ENCODE measurements around the gene KRTAP10-5.
"Not testable (repeated sequence)": the region's sequence is repeated elsewhere in the genome, so short reads cannot be mapped to it uniquely, and the experiment has no call there.

The KRTAP10-5 gene

GRCh38 chr21:44590311-44590721 is 9.9 kb upstream of the KRTAP10-5 start:
- no peak for DNase-seq

- DNase-seq, result no peak
Observed at GRCh38 chr21:44589586-44590305, 9.3 kb upstream of the KRTAP10-5 start.

GRCh38 chr21:44589094-44589493 is 8.7 kb upstream of the KRTAP10-5 start:
- no peak for DNase-seq

- no peak for DNase-seq
Observed at GRCh38 chr21:44585892-44586291, 5.5 kb upstream of the KRTAP10-5 start.

- no peak for DNase-seq
Observed at GRCh38 chr21:44583800-44584147, 3.4 kb upstream of the KRTAP10-5 start.

GRCh38 chr21:44583089-44583799 is 2.8 kb upstream of the KRTAP10-5 start:
- no peak for DNase-seq

- no peak for DNase-seq
Observed at GRCh38 chr21:44582055-44582454, 1.7 kb upstream of the KRTAP10-5 start.

- no peak for DNase-seq
Observed at GRCh38 chr21:44581158-44581557, 754 bp upstream of the KRTAP10-5 start.

GRCh38 chr21:44579833-44580144 is 615 bp downstream of the KRTAP10-5 start:
- no peak for DNase-seq

GRCh38 chr21:44579056-44579832 is 1.2 kb downstream of the KRTAP10-5 start:
- no peak for DNase-seq

- no peak for DNase-seq
Observed at GRCh38 chr21:44578371-44579055, 1.9 kb downstream of the KRTAP10-5 start.

- DNase-seq, result no peak
Observed at GRCh38 chr21:44576025-44576420, 4.4 kb downstream of the KRTAP10-5 start.

GRCh38 chr21:44575307-44576024 is 4.9 kb downstream of the KRTAP10-5 start:
- DNase-seq, result no peak

- no peak for DNase-seq
Observed at GRCh38 chr21:44574457-44575306, 5.7 kb downstream of the KRTAP10-5 start.

- not testable (repeated sequence) for DNase-seq
Observed at GRCh38 chr21:44573630-44574456, 6.6 kb downstream of the KRTAP10-5 start, which contains the start of gene KRTAP10-4. KRTAP10-4 (plus strand) TSS chr21:44573729; CDS start chr21:44573759, 30 bp downstream.

GRCh38 chr21:44572959-44573583 is 7.3 kb downstream of the KRTAP10-5 start:
- no peak for DNase-seq

GRCh38 chr21:44571844-44572782 is 8.3 kb downstream of the KRTAP10-5 start:
- DNase-seq, result no peak

- DNase-seq, result no peak
Observed at GRCh38 chr21:44571296-44571695, 9.1 kb downstream of the KRTAP10-5 start.

Data from fibroblast of upper back skin (primary cell).